LNCaP clone FGC (cell line): ENCODE results near the gene ZNF365.
"Not testable (repeated sequence)": the region's sequence is repeated elsewhere in the genome, so short reads cannot be mapped to it uniquely, and the experiment has no call there.

Experiments used
- DNase-seq: peaks from one replicate; pipeline ENCODE4 v3.0.0-alpha.2; 2011; ENCODE audit warnings: low read depth
- H3K4me3 ChIP-seq: 2 replicates; pipeline ENCODE4 v1.5.1; 2011; ENCODE audit warnings: mild to moderate bottlenecking, low read depth, low read length, control low read depth
- TF ChIP-seq, protein P1 (sequence below): IDR thresholded peaks from 2 replicates; pipeline ENCODE4 v1.5.1; 2012; ENCODE audit warnings: mild to moderate bottlenecking; ENCODE audit not compliant: control insufficient read depth, insufficient read depth; ENCODE audit errors: extremely low read depth

The ZNF365 gene

GRCh38 chr10:62395892-62396291 lies 21.7 kb downstream of the ZNF365 start:
- TF ChIP-seq, protein P1, sequence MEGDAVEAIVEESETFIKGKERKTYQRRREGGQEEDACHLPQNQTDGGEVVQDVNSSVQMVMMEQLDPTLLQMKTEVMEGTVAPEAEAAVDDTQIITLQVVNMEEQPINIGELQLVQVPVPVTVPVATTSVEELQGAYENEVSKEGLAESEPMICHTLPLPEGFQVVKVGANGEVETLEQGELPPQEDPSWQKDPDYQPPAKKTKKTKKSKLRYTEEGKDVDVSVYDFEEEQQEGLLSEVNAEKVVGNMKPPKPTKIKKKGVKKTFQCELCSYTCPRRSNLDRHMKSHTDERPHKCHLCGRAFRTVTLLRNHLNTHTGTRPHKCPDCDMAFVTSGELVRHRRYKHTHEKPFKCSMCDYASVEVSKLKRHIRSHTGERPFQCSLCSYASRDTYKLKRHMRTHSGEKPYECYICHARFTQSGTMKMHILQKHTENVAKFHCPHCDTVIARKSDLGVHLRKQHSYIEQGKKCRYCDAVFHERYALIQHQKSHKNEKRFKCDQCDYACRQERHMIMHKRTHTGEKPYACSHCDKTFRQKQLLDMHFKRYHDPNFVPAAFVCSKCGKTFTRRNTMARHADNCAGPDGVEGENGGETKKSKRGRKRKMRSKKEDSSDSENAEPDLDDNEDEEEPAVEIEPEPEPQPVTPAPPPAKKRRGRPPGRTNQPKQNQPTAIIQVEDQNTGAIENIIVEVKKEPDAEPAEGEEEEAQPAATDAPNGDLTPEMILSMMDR = no peak
- DNase-seq = no peak
- no peak overlapping the region for H3K4me3 ChIP-seq

- DNase-seq = no peak
- TF ChIP-seq, protein P1 = no peak
- no peak overlapping the region for H3K4me3 ChIP-seq
Observed at GRCh38 chr10:62396864-62397263, 22.7 kb downstream of the ZNF365 start.

DNA sequence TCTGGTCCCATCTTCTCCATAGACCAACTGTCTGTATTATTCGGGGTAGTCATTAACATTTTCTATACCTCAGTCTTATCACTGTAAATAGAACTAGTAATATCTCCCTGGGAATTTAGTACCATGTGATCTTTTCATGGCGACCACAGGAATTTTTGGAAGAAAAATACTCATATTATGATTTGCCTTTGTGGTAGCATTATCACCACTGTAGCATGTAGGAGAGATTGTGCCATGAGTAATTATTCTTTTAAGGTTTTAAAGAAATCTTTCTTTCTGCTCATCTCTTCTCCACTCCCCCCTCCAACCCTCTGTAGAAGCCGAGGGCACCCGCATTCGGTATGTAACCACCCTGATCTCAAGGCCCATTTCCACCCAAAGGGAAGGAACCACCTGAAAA lies 25.0 kb downstream of the ZNF365 start:
- no peak for DNase-seq
- TF ChIP-seq, protein P1 = no peak
- H3K4me3 ChIP-seq = no peak overlapping the region

DNA sequence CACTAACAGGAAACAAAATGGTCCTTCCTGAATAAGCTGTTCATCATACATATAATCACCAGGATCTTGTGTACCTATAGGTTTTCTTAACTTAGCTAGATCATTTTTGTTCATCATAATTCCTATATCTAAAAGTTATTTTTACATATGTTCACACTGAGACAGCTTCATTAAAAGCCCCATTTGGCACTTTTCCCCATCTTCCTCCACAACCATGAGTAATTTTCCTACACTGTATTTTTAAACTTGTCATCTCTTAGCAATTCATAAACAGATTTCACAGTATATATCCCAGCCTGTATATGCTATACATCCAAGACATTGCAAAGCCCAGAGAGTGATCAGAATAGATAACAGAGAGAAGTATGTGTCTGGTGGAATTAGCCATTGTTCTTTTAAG lies 28.3 kb downstream of the ZNF365 start:
- no peak for DNase-seq
- TF ChIP-seq, protein P1 = no peak
- H3K4me3 ChIP-seq = no peak overlapping the region

GRCh38 chr10:62410528-62410927 lies 36.4 kb downstream of the ZNF365 start:
- DNase-seq, H3K4me3 ChIP-seq: not testable (repeated sequence)

GRCh38 chr10:62410934-62411333 lies 36.8 kb downstream of the ZNF365 start:
- not testable (repeated sequence) for H3K4me3 ChIP-seq, DNase-seq

GRCh38 chr10:62413048-62413447 lies 38.9 kb downstream of the ZNF365 start:
- no peak for DNase-seq
- no peak overlapping the region for H3K4me3 ChIP-seq
- TF ChIP-seq, protein P1 = no peak

DNA sequence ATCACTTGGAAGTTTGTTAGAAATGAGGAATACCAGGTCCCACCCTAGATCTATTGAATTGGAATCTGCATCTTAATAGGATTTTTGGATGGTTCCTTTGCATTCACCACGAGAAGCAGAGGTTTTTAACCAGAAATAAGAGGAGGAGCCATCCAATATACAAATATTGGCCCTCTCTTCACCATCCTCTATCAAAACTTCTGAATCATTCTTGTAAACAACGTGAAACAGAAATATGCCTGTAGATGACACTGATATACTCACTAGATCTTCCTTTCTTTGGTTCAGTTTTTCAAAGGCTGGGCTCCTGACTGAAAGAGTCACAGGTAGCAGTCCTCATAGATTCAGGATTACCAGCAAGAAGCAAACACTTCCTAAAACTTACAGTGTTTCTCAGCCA lies 39.5 kb downstream of the ZNF365 start:
- no peak for DNase-seq
- H3K4me3 ChIP-seq = no peak overlapping the region
- TF ChIP-seq, protein P1 = no peak
